ENCODE measurements around the gene PIK3R6.
"Not testable (repeated sequence)": the region's sequence is repeated elsewhere in the genome, so short reads cannot be mapped to it uniquely, and the experiment has no call there.

Gene PIK3R6

GRCh38 chr17:8894673-8895578 lies 27.5 kb upstream of the PIK3R6 start:
- no peak for DNase-seq (ENCODE audit: low read depth, low spot score)
- H3K27ac ChIP-seq, result no peak overlapping the region

DNA sequence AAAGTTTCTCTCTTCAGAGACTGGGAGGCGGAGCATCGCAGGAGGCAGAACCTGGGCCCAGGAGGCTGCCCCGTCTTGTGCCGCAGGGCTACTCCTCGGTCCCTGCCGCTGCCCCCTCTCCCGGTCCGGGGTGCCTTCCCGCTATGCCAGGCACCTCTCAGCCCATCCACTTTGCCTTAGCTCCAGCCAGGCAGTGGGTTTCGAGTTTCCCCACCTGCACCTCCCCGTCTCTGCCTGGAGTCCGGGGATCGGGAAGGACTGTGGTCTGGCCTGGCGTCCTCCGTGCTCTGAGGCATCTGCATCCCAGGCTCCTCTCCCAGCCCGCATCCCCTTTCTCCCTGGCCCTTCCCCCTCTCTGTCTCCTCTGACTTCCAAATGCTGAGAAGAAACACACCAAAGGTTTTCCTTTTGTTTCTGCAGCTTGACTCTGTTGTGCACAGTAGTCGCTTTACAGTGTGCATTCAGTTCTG lies 26.8 kb upstream of the PIK3R6 start:
- DNase-seq (ENCODE audit: low read depth, low spot score), result no peak
- no peak overlapping the region for H3K27ac ChIP-seq

- DNase-seq (ENCODE audit: low read depth, low spot score), result no peak
- no peak overlapping the region for H3K27ac ChIP-seq
These were observed 26.2 kb upstream of the PIK3R6 start for GRCh38 chr17:8893621-8894201.

DNA sequence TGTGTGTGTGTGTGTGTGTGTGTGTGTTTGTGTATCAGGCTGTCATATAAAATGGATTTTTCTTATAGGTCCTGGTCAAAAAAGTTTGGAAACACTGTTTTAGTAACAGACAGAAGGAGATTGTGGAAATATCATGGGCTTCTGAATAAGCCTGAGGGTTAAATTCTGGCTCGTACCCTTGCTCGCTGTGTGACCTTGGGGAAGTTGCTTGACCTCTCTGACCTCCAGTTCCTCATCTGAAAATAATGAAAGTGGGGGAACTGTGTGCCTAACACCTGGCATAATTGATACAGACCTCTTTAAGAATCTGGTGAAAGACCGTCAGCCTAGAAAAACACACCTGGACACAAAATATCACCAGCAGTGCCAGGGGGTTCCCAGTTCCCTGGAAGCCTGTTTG lies 25.6 kb upstream of the PIK3R6 start:
- DNase-seq (ENCODE audit: low read depth, low spot score), result no peak
- H3K27ac ChIP-seq, result no peak overlapping the region

- no peak for DNase-seq (ENCODE audit: low read depth, low spot score)
- no peak overlapping the region for H3K27ac ChIP-seq
These were observed 24.8 kb upstream of the PIK3R6 start for GRCh38 chr17:8892338-8892690.

GRCh38 chr17:8890671-8891070 lies 23.2 kb upstream of the PIK3R6 start:
- DNase-seq (ENCODE audit: low read depth, low spot score), result no peak
- H3K27ac ChIP-seq, result no peak overlapping the region

DNA sequence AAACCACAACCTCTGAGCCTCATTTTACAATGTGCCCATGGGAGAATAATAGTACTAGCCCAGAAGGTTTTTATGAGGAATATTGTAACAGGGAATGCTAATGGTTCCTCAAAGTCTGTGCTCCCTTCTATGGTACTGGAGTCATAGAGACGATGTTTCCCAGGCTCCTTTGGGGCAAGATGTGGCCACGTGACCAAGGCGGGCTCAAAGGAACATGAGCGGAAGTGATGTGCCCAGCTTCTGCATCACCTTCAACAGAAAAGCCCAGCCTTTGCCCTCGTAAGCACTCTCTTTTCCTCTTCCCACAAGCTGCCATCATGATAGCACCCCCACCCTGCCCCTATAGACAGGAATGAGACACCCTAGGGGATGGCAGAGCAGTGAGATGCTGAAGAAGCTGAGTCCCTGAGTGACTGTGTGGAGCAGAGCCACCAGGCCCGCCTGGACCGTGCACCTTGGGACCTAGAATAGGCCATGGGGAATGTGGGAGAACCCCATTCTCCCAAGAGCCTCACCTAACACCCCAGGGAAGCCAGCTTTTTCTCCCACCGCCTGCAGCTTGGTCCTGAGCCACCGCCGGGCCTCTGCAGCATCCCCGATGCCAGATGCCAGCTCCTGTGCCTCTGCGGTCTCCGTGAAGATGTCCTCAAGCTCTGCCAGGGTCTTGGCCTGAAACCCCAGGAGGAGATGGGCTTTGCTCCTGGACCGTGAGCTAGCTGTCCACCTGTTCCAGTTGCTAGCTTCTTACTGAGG lies 22.2 kb upstream of the PIK3R6 start:
- no peak for DNase-seq (ENCODE audit: low read depth, low spot score)
- no peak overlapping the region for H3K27ac ChIP-seq

- no peak for DNase-seq (ENCODE audit: low read depth, low spot score)
- H3K27ac ChIP-seq, result no peak overlapping the region
These were observed 21.3 kb upstream of the PIK3R6 start for GRCh38 chr17:8888704-8889302.

GRCh38 chr17:8887834-8888703 lies 20.6 kb upstream of the PIK3R6 start:
- DNase-seq (ENCODE audit: low read depth, low spot score), result no peak
- no peak overlapping the region for H3K27ac ChIP-seq

- DNase-seq (ENCODE audit: low read depth, low spot score), result no peak
- H3K27ac ChIP-seq, result no peak overlapping the region
These were observed 19.8 kb upstream of the PIK3R6 start for GRCh38 chr17:8887301-8887700.

DNA sequence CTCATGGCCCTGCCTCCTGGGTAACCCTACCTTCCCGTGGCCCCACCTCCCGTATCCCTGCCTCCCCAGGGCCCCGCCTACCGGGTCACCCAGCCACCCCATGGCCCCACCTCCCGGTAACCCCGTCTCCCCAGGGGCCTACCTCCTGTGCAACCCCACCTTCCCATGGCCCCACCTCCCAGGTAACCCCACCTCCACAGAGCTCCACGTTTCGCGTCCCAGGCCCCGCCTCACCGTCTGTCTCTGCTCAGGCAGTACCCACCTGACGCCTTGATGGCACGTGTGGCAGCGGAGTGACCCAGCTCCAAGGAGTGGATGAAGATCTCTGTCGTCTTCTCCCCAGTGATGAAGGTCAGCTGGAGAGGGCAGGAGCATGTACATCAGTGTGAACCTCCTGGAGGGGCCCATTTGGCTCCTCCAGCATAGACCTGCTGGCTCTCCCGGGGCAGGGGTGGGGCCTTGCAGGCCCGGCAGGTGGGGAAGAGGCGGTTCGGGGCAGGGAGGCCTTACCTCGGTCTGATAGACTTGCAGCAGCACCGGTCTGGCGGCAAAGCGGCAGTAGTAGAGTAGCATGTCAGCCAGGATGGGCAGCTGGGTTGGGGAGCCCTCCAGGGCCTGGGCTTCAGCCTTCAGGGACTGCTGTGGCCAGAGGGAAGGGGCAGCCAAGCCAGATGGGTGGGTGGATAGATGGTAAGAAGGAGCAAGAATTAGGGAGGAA lies 18.7 kb upstream of the PIK3R6 start:
- no peak for DNase-seq (ENCODE audit: low read depth, low spot score)
- no peak overlapping the region for H3K27ac ChIP-seq

- not testable (repeated sequence) for H3K27ac ChIP-seq; DNase-seq (ENCODE audit: low read depth, low spot score)
These were observed 17.9 kb upstream of the PIK3R6 start for GRCh38 chr17:8885163-8885966.

- no peak overlapping the region for H3K27ac ChIP-seq
- DNase-seq (ENCODE audit: low read depth, low spot score), result no peak
These were observed 17.0 kb upstream of the PIK3R6 start for GRCh38 chr17:8884336-8884990.

GRCh38 chr17:8883353-8883752 lies 15.9 kb upstream of the PIK3R6 start:
- H3K27ac ChIP-seq, result no peak overlapping the region
- DNase-seq (ENCODE audit: low read depth, low spot score), result no peak

DNA sequence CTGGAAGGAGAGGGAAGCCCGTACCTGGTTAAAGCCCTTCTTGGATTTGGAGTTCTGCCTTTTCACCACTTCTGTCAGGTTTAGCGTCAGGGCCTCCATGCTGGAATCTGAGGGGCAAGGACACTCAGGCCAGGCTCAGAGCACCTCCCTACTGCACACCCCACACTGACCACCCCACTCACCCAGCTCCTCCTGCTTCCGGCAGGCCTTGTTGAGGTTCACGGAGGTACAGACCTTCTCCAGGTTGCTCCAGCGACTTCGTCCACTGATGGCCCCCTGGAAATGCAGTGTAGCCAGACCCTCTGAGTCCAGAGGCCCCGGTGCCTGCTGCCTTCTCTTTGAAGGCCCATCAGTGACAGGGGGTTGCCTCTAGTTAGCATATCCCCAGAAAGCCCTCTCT lies 14.1 kb upstream of the PIK3R6 start:
- no peak for DNase-seq (ENCODE audit: low read depth, low spot score)
- no peak overlapping the region for H3K27ac ChIP-seq

- H3K27ac ChIP-seq, result no peak overlapping the region
- DNase-seq (ENCODE audit: low read depth, low spot score), result no peak
These were observed 13.0 kb upstream of the PIK3R6 start for GRCh38 chr17:8880466-8880865.

GRCh38 chr17:8879410-8879809 lies 11.9 kb upstream of the PIK3R6 start:
- H3K27ac ChIP-seq, result no peak overlapping the region

DNA sequence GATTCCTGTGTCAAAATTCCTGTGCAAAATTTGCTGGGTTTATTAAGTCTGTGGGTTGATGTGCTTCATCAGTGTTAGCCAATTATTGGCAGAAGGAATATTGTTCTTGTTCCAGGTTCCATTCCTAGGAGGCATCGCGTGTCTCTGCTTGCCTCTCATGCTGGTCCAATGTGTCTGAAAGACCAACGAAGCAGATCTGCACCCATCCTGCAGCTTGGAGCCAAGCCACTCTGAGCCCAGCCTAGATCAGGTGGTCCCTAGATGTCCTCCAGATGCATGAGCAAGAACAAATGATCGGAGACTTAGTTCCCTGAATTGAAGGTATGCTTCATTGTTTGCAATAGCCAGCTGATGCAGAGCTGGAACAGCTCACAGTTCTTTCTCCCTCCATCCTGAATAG lies 10.5 kb upstream of the PIK3R6 start:
- no peak for DNase-seq (ENCODE audit: low read depth, low spot score)
- no peak overlapping the region for H3K27ac ChIP-seq

More at GRCh38 chr17:8879410-8879809, 11.9 kb upstream of the PIK3R6 start:
- no peak for DNase-seq (ENCODE audit: low read depth, low spot score)
